ENCODE results near the gene FERMT2.
A peak's percentile ranks its signal among the peaks of the same experiment; 100 is the strongest.

FERMT2 gene

GRCh38 chr14:52840877-52841276, 110.0 kb downstream of the FERMT2 start:
- no peak overlapping the region for H3K4me3 ChIP-seq (replicated peaks in 1 of 2; ENCODE audit: low read depth in 2 of 2, low read length in 2 of 2)
- peak; percentile 73 to 81 for DNase-seq (ENCODE audit: low read depth in 2 of 2)
- no peak for TF ChIP-seq CTCF (IDR thresholded peaks at IDR 0.05; ENCODE audit: low read depth, low read length)

GRCh38 chr14:52837451-52837850, 113.4 kb downstream of the FERMT2 start:
- no peak for TF ChIP-seq CTCF (IDR thresholded peaks at IDR 0.05; ENCODE audit: low read depth, low read length)
- no peak overlapping the region for H3K4me3 ChIP-seq (replicated peaks in 1 of 2; ENCODE audit: low read depth in 2 of 2, low read length in 2 of 2)
- DNase-seq (ENCODE audit: low read depth in 2 of 2), result no peak

GRCh38 chr14:52836063-52836462, 114.8 kb downstream of the FERMT2 start:
- H3K4me3 ChIP-seq (replicated peaks in 1 of 2; ENCODE audit: low read depth in 2 of 2, low read length in 2 of 2), result no peak overlapping the region
- no peak for TF ChIP-seq CTCF (IDR thresholded peaks at IDR 0.05; ENCODE audit: low read depth, low read length)
- DNase-seq (ENCODE audit: low read depth in 2 of 2), result peak in 1 of 2 donors; percentile 47

- no peak for TF ChIP-seq CTCF (IDR thresholded peaks at IDR 0.05; ENCODE audit: low read depth, low read length)
- peak; percentile 62 to 92 for DNase-seq (ENCODE audit: low read depth in 2 of 2)
- no peak overlapping the region for H3K4me3 ChIP-seq (replicated peaks in 1 of 2; ENCODE audit: low read depth in 2 of 2, low read length in 2 of 2)
Observed at GRCh38 chr14:52835122-52835903, 115.5 kb downstream of the FERMT2 start.

GRCh38 chr14:52834440-52834842, 116.4 kb downstream of the FERMT2 start:
- TF ChIP-seq CTCF (IDR thresholded peaks at IDR 0.05; ENCODE audit: low read depth, low read length), result no peak
- no peak overlapping the region for H3K4me3 ChIP-seq (replicated peaks in 1 of 2; ENCODE audit: low read depth in 2 of 2, low read length in 2 of 2)
- DNase-seq (ENCODE audit: low read depth in 2 of 2), result peak; percentile 79 to 95

GRCh38 chr14:52833891-52834290, 117.0 kb downstream of the FERMT2 start:
- DNase-seq (ENCODE audit: low read depth in 2 of 2), result no peak
- no peak overlapping the region for H3K4me3 ChIP-seq (replicated peaks in 1 of 2; ENCODE audit: low read depth in 2 of 2, low read length in 2 of 2)
- TF ChIP-seq CTCF (IDR thresholded peaks at IDR 0.05; ENCODE audit: low read depth, low read length), result no peak
